MM.1S (cell line): ENCODE measurements around the gene C12orf42.

Source experiments
- DNase-seq: peaks from one replicate; pipeline ENCODE4 v3.0.0-alpha.2; 2015
- H2AFZ ChIP-seq: fragments of 300-600 bp; sonication (generic); 2 replicates; pipeline ENCODE4 v1.6.0; 2016; ENCODE audit warnings: antibody characterized with exemption, low read length
- H3F3A ChIP-seq: fragments of 300-600 bp; sonication (generic); 2 replicates; pipeline ENCODE4 v1.6.1; 2016; ENCODE audit warnings: mild to moderate bottlenecking, antibody characterized with exemption, low read length, moderate library complexity, mixed read lengths; ENCODE audit not compliant: insufficient read depth
- H3K27ac ChIP-seq: fragments of 300-600 bp; sonication (generic); 2 replicates; pipeline ENCODE4 v1.5.1; 2016; ENCODE audit warnings: mild to moderate bottlenecking, low read length
- H3K27me3 ChIP-seq: fragments of 300-600 bp; sonication (generic); replicated peaks from 2 replicates; pipeline ENCODE4 v1.6.0; 2016; ENCODE audit warnings: low read length; ENCODE audit not compliant: insufficient read depth
- H3K36me3 ChIP-seq: fragments of 300-600 bp; sonication (generic); replicated peaks from 2 replicates; pipeline ENCODE4 v1.6.1; 2016; ENCODE audit warnings: mild to moderate bottlenecking, low read length, mixed read lengths; ENCODE audit not compliant: insufficient read depth
- H3K4me1 ChIP-seq: fragments of 300-600 bp; sonication (generic); 2 replicates; pipeline ENCODE4 v1.6.1; 2016; ENCODE audit warnings: low read length, mixed read lengths
- H3K4me2 ChIP-seq: fragments of 300-600 bp; sonication (generic); 2 replicates; pipeline ENCODE4 v1.6.0; 2016; ENCODE audit warnings: low read depth, low read length
- H3K4me3 ChIP-seq: fragments of 300-600 bp; sonication (generic); 2 replicates; pipeline ENCODE4 v1.5.1; 2016; ENCODE audit warnings: low read length, mixed read lengths
- H3K79me2 ChIP-seq: fragments of 300-600 bp; sonication (generic); 2 replicates; pipeline ENCODE4 v1.6.1; 2016; ENCODE audit warnings: mixed run types, low read length, mixed read lengths
- H3K9ac ChIP-seq: fragments of 300-600 bp; sonication (generic); 2 replicates; pipeline ENCODE4 v1.6.1; 2016; ENCODE audit warnings: low read length, mixed read lengths
- H3K9me2 ChIP-seq: fragments of 300-600 bp; sonication (generic); replicated peaks from 2 replicates; pipeline ENCODE4 v1.6.1; 2016; ENCODE audit warnings: mild to moderate bottlenecking, low read length, mixed read lengths; ENCODE audit not compliant: insufficient read depth
- H3K9me3 ChIP-seq: fragments of 300-600 bp; sonication (generic); replicated peaks from 2 replicates; pipeline ENCODE4 v1.6.1; 2016; ENCODE audit warnings: mild to moderate bottlenecking, low read length, mixed read lengths; ENCODE audit not compliant: insufficient read depth
- H4K20me1 ChIP-seq: fragments of 300-600 bp; sonication (generic); 2 replicates; pipeline ENCODE4 v1.6.1; 2016; ENCODE audit warnings: mild to moderate bottlenecking, low read length, moderate library complexity, mixed read lengths; ENCODE audit not compliant: insufficient read depth
- CTCF ChIP-seq: fragments of 300-600 bp; sonication (generic); IDR thresholded peaks from 2 replicates; pipeline ENCODE4 v1.5.1; 2016; ENCODE audit warnings: antibody characterized with exemption, low read length, mixed read lengths
- EZH2 ChIP-seq: fragments of 300-600 bp; sonication (generic); optimal IDR thresholded peaks from 2 replicates; pipeline ENCODE3; 2017; ENCODE audit warnings: low read depth, mild to moderate bottlenecking, antibody characterized with exemption, low read length, mixed read lengths
- EZH2phosphoT487 ChIP-seq: fragments of 300-600 bp; sonication (generic); IDR thresholded peaks from 2 replicates; pipeline ENCODE4 v1.6.1; 2018; ENCODE audit warnings: antibody characterized with exemption, low read length

The C12orf42 gene

DNA sequence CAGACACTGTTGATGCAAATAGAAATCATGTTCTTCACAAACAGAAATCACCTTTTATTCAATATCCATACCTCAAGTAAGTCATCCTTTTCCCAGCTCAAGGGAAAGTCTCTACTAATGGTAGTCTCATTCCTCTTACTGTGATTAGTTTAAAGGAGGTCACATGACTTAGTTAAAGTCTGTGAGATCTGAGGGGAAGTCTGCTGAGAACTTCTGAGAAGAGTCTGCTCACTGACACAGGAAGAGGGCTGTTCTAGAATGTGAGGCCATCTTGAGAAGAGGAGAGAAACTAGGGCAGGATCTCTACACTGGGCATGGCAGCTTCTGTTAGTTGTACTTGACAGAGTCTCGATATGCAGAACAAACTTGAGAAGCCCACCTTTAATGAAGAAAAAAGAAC is 146.8 kb downstream of the C12orf42 start:
- Histone ChIP-seq H4K20me1 (no peaks in the 10 kb centered on the region), H3K36me3 (no peaks in the 10 kb centered on the region), H3K79me2 (no peaks in the 10 kb centered on the region), H3K27me3 (no peaks in the 10 kb centered on the region), H3K9me2 (no peaks in the 10 kb centered on the region), H3F3A (no peaks in the 10 kb centered on the region), H3K9ac (no peak overlapping the region), H3K27ac (no peak overlapping the region), H3K9me3 (no peaks in the 10 kb centered on the region), H3K4me1 (no peaks in the 10 kb centered on the region), H3K4me2 (no peak overlapping the region), H2AFZ (no peak overlapping the region), H3K4me3 (no peak overlapping the region)
- TF ChIP-seq EZH2phosphoT487 = no peak
- TF ChIP-seq EZH2 = no peak
- TF ChIP-seq CTCF = no peak
- DNase-seq = no peak

DNA sequence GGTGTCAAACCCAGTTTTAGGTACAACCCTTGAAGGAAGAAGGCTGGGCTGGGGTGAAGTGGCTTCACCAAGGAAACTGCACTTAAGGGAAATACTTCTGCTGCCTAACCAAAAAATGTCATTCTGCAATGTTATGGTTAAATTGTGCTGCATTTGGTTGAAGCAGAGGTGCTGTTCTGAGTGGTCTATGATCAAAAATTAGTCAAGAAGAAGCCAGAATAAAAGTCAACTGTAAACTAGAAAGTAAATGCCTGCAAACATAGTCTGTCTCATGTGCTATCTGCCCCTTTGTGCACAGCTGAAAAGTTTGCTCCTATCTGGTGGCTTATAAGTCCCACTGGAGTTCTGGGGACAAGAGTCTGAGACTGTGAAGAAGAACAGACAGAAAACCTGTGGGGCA is 158.8 kb downstream of the C12orf42 start:
- H3K9ac ChIP-seq = no peak overlapping the region
- no peak overlapping the region for H3K4me2 ChIP-seq
- H2AFZ ChIP-seq = no peak overlapping the region
- H3F3A ChIP-seq = no peaks in the 10 kb centered on the region
- H3K9me2 ChIP-seq = no peaks in the 10 kb centered on the region
- no peaks in the 10 kb centered on the region for H4K20me1 ChIP-seq
- no peak overlapping the region for H3K27ac ChIP-seq
- DNase-seq = no peak
- no peaks in the 10 kb centered on the region for H3K4me1 ChIP-seq
- H3K27me3 ChIP-seq = no peaks in the 10 kb centered on the region
- no peaks in the 10 kb centered on the region for H3K79me2 ChIP-seq
- no peaks in the 10 kb centered on the region for H3K9me3 ChIP-seq
- no peak for TF ChIP-seq EZH2
- TF ChIP-seq EZH2phosphoT487 = no peak
- no peak for TF ChIP-seq CTCF
- no peak overlapping the region for H3K4me3 ChIP-seq
- H3K36me3 ChIP-seq = no peaks in the 10 kb centered on the region

GRCh38 chr12:103334466-103334865 is 161.3 kb downstream of the C12orf42 start:
- no peaks in the 10 kb centered on the region for H3F3A ChIP-seq
- DNase-seq = no peak
- H3K36me3 ChIP-seq = no peaks in the 10 kb centered on the region
- no peaks in the 10 kb centered on the region for H3K4me1 ChIP-seq
- H3K4me3 ChIP-seq = no peak overlapping the region
- TF ChIP-seq EZH2 = no peak
- TF ChIP-seq CTCF = no peak
- TF ChIP-seq EZH2phosphoT487 = no peak
- H3K9me3 ChIP-seq = no peaks in the 10 kb centered on the region
- no peaks in the 10 kb centered on the region for H3K27me3 ChIP-seq
- H3K9ac ChIP-seq = no peak overlapping the region
- no peaks in the 10 kb centered on the region for H4K20me1 ChIP-seq
- H3K79me2 ChIP-seq = no peaks in the 10 kb centered on the region
- no peak overlapping the region for H3K4me2 ChIP-seq
- no peak overlapping the region for H2AFZ ChIP-seq
- H3K9me2 ChIP-seq = no peaks in the 10 kb centered on the region
- H3K27ac ChIP-seq = no peak overlapping the region

DNA sequence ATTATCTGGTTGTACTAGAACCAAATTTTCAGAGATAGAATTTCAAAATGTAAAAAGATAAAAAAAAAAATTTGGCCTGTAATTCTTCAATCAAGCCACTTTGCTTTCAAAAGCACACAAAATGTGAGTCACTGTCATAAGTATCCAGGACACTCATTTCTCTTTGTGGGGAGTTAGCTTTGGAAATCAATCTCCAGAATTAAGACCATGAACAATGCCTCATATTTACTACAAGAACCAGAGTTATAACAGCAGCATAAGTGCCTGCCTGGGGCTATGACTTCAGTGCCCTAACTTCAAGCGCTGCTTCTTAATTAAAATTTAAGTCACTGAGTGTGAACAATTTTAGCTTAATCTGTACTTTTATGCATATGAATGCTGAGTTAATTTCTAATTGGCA is 162.1 kb downstream of the C12orf42 start:
- Histone ChIP-seq H3K4me1 (no peaks in the 10 kb centered on the region), H3K79me2 (no peaks in the 10 kb centered on the region), H3K4me2 (no peak overlapping the region), H3K9ac (no peak overlapping the region), H2AFZ (no peak overlapping the region), H3K4me3 (no peak overlapping the region), H3K27me3 (no peaks in the 10 kb centered on the region), H3K9me3 (no peaks in the 10 kb centered on the region), H3K27ac (no peak overlapping the region), H3F3A (no peaks in the 10 kb centered on the region), H3K9me2 (no peaks in the 10 kb centered on the region), H3K36me3 (no peaks in the 10 kb centered on the region), H4K20me1 (no peaks in the 10 kb centered on the region)
- no peak for DNase-seq
- TF ChIP-seq EZH2phosphoT487 = no peak
- no peak for TF ChIP-seq EZH2
- no peak for TF ChIP-seq CTCF
